ENCODE results near the gene RALGPS1. TPM values are rescaled to one million over a fixed set of nuclear protein-coding genes. Genes with fewer than 3 reads are reported as not detected.
A peak's percentile ranks its signal among the peaks of the same experiment; 100 is the strongest.

RALGPS1 gene
- total RNA-seq, 1 donor: 2.9 TPM

GRCh38 chr9:127124111-127124531 is 209.5 kb downstream of the RALGPS1 start:
- DNase-seq (ENCODE audit: low read depth): no peak
- TF ChIP-seq, protein P1, sequence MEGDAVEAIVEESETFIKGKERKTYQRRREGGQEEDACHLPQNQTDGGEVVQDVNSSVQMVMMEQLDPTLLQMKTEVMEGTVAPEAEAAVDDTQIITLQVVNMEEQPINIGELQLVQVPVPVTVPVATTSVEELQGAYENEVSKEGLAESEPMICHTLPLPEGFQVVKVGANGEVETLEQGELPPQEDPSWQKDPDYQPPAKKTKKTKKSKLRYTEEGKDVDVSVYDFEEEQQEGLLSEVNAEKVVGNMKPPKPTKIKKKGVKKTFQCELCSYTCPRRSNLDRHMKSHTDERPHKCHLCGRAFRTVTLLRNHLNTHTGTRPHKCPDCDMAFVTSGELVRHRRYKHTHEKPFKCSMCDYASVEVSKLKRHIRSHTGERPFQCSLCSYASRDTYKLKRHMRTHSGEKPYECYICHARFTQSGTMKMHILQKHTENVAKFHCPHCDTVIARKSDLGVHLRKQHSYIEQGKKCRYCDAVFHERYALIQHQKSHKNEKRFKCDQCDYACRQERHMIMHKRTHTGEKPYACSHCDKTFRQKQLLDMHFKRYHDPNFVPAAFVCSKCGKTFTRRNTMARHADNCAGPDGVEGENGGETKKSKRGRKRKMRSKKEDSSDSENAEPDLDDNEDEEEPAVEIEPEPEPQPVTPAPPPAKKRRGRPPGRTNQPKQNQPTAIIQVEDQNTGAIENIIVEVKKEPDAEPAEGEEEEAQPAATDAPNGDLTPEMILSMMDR (IDR thresholded peaks at IDR 0.05; ENCODE audit: insufficient read depth, low read length): no peak
- H3K4me3 ChIP-seq (ENCODE audit: low read depth, low read length): no peak overlapping the region

DNA sequence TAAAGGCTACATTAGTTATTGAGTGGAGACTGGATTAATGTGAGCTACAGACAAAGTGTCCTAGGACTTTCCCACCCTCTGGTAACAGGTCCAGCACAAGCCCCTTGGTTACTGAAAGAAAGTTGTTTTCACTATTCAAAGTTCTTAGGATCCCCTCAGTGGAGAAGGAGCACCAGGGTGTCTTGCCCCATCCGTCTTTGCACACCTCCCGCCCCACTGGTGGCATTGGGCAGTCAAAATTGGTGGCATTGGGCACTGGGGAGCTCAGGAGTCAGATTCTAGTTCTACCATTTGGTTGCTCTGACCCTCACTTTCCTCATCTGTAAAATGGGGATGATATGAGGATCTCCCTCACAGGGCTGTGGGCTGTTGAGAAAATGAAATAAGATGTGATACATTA is 210.2 kb downstream of the RALGPS1 start:
- no peak for DNase-seq (ENCODE audit: low read depth)
- no peak overlapping the region for H3K4me3 ChIP-seq (ENCODE audit: low read depth, low read length)
- TF ChIP-seq, protein P1 (IDR thresholded peaks at IDR 0.05; ENCODE audit: insufficient read depth, low read length): no peak

DNA sequence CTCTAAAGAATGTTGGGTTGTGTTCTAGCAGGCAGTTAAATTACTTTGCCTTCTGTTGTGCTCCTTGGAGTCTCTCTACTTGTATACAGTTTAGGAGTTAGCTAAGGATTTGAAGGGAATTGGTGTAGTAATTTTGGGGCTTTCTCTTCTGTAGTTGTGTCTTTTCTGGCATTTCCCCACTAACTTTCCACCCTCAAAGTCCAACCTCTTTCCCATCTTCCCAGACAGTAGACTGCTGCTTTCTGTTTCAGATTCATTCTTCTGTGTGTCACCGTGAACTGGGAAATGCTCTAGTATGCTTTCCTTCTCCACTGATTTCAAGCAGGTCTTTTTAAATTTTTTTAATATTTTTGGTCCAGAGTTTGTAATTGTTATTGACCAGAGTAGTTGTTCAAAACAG is 212.4 kb downstream of the RALGPS1 start:
- no peak for DNase-seq (ENCODE audit: low read depth)
- TF ChIP-seq, protein P1 (IDR thresholded peaks at IDR 0.05; ENCODE audit: insufficient read depth, low read length): no peak
- H3K4me3 ChIP-seq (ENCODE audit: low read depth, low read length): no peak overlapping the region

- no peak overlapping the region for H3K4me3 ChIP-seq (ENCODE audit: low read depth, low read length)
- TF ChIP-seq, protein P1 (IDR thresholded peaks at IDR 0.05; ENCODE audit: insufficient read depth, low read length): no peak
- peak; percentile 54 for DNase-seq (ENCODE audit: low read depth)
Observed at GRCh38 chr9:127128341-127129072, 213.9 kb downstream of the RALGPS1 start.

GRCh38 chr9:127129073-127129717 is 214.6 kb downstream of the RALGPS1 start:
- H3K4me3 ChIP-seq (ENCODE audit: low read depth, low read length): no peak overlapping the region
- peak; percentile 33 for DNase-seq (ENCODE audit: low read depth)
- TF ChIP-seq, protein P1 (IDR thresholded peaks at IDR 0.05; ENCODE audit: insufficient read depth, low read length): no peak

DNA sequence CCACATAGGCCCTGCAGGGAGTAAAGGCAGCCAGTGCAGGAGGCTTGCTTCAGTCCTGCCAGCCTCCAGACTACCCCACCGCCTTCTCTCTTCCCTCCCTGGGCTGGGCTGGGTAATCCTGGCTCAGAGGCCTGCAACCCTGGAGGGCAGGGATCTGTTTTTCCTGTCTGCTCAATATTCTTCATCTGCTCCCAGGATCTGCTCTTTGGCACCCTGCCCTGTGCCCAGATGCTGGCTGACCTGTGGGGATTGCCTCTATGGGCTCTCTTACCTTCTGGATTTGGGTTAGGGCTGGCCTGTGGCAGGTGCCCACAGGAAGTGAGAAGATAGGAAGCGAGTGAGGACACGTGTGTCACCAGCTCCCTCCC is 215.1 kb downstream of the RALGPS1 start:
- H3K4me3 ChIP-seq (ENCODE audit: low read depth, low read length): no peak overlapping the region
- TF ChIP-seq, protein P1 (IDR thresholded peaks at IDR 0.05; ENCODE audit: insufficient read depth, low read length): no peak

More for the DNA sequence above, 215.1 kb downstream of the RALGPS1 start:
- no peak for DNase-seq (ENCODE audit: low read depth)

Measured in fibroblast of the aortic adventitia (primary cell).